HFF-Myc (cell line): ENCODE results near the gene OLFML1.

Source experiments
- DNase-seq: peaks from one replicate; pipeline ENCODE4 v3.0.0-alpha.2; 2011; ENCODE audit warnings: low read depth; ENCODE audit errors: extremely low read depth
- H3K4me3 ChIP-seq: replicated peaks from 2 replicates; pipeline ENCODE4 v1.5.1; 2011; ENCODE audit warnings: low read depth, mild to moderate bottlenecking, control low read depth, low read length
- CTCF ChIP-seq: IDR thresholded peaks from 2 replicates; pipeline ENCODE4 v1.5.1; 2012; ENCODE audit warnings: mild to moderate bottlenecking, low read depth, low read length, control low read depth; ENCODE audit errors: missing control alignments

The OLFML1 gene

DNA sequence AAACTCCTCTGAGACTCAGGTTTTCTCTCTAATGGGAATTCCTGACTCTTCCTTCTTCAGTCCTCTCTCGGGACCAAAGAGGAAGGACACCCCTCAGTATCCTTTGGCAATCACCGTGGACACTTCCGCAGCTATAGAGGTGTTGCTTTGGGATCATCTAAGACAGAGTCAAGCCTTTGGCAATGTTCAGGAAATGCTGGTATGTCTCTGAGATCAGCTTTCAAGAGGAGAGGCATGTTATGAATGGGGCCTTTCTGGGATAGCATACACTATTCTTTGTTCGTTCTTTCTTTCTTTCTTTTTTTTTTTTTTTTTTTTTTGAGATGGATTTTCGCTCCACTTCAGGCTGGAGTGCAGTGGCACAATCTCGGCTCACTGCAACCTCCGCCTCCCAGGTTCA, 14.2 kb upstream of the OLFML1 start:
- no peak for TF ChIP-seq CTCF
- DNase-seq = no peak
- no peak overlapping the region for H3K4me3 ChIP-seq

DNA sequence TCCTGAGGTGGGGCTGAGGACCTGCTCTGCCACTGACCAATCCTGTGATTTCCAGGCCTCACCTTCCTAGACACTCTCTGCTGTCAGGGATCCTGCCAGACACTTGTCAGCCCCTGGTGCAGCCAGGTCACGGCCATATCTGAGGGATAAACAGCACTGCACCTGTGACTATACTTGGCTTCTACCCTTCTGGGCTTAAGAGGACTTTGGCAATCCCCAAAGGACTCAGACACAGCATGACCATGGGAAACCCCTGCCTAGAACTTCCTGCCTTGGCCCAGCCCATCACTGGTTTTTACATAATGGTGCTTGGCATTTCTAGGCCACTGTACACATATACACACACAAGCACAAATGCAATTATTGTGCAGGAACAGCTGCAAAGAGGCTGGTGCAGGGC, 11.6 kb upstream of the OLFML1 start:
- no peak overlapping the region for H3K4me3 ChIP-seq
- TF ChIP-seq CTCF = no peak
- no peak for DNase-seq

DNA sequence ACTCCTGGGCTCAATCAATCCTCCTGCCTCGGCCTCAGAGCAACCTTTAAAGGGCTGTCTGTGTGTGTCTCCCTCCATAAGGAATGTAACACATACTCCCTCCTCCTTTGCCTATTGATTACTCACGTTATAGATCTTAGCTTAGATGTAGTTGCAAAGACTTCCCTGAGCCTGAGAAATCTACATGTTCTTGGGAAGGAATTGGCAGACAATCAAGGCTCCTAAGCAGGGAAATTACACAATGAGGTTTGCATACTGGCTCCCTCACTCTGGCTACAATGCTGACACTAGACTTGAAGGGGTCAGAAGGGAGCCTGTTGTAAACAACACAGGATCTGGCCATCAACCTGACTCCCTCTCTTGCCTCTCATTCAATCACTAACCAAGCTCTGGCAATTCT, 5.2 kb upstream of the OLFML1 start:
- no peak overlapping the region for H3K4me3 ChIP-seq
- no peak for DNase-seq
- no peak for TF ChIP-seq CTCF

- no peak for TF ChIP-seq CTCF
- H3K4me3 ChIP-seq = no peak overlapping the region
- DNase-seq = no peak
These were observed 1.2 kb upstream of the OLFML1 start for GRCh38 chr11:7484131-7484530.

- DNase-seq = no peak
- no peak for TF ChIP-seq CTCF
- no peak overlapping the region for H3K4me3 ChIP-seq
These were observed 661 bp upstream of the OLFML1 start for GRCh38 chr11:7484645-7485044.

DNA sequence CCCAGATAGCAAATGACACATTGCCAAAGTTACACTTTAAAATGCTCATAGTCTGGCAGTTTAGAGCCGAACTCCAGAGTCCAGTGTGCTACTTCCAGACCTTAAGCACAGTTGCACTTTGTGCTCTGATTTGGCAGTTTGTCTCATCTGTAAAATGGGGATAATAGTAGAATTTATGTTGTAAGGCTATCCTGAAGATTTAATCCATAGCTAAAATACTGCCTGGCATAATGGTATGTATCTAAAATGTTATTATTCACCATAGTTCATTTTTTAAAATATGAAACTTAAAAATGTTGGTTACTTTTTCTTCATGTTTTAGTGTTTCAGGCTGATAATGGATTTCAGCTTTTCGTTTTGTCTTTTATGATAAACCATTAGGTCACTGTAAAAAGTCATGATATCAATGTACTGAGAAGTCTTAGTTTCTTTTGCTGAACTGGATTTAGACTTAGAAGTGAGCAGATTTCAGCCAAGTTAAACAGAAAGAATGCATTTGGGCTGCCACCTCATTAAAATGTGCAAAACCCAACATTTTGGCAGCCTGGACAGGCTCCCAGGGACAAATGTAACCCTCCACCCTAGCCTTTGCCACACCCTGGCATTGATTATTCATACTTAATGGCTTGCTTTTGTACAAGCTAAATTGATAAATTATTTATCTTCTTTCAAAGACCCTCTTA, 933 bp downstream of the OLFML1 start:
- TF ChIP-seq CTCF = no peak
- DNase-seq = no peak
- no peak overlapping the region; the same call in 1 of the 2 replicates for H3K4me3 ChIP-seq

DNA sequence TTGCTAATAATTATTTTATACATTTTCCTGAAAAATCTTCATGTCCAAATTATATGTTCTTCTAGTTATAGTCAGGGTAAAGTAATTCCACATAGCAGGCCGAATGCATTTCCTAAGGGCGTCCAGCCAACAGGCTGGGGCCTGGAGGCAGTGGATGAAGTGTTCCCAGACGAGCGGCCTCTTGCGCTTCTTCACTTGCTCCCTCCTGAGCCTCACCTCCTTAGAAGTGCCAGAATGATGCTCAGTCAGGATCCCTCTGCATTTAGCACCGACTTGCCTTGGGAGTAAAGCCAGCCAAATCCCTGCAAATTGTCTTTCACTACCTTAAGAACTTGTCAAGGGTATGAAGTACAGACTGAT, 1.5 kb downstream of the OLFML1 start:
- TF ChIP-seq CTCF = no peak

More for the DNA sequence above, 1.5 kb downstream of the OLFML1 start:
- DNase-seq = no peak
- no peak overlapping the region for H3K4me3 ChIP-seq
